GM18520 (cell line): Measurements from ENCODE around the gene DCAF4.
"Not testable (repeated sequence)": the region's sequence is repeated elsewhere in the genome, so short reads cannot be mapped to it uniquely, and the experiment has no call there.

ENCODE experiments used
- ATAC-seq: cut with Tn5 transposase; IDR thresholded peaks from one replicate; pipeline ENCODE4 v1.9.1; 2021; ENCODE audit not compliant: unreplicated experiment

Gene DCAF4

GRCh38 chr14:72929316-72930080 is 3.2 kb downstream of the DCAF4 start:
- ATAC-seq: no peak

DNA sequence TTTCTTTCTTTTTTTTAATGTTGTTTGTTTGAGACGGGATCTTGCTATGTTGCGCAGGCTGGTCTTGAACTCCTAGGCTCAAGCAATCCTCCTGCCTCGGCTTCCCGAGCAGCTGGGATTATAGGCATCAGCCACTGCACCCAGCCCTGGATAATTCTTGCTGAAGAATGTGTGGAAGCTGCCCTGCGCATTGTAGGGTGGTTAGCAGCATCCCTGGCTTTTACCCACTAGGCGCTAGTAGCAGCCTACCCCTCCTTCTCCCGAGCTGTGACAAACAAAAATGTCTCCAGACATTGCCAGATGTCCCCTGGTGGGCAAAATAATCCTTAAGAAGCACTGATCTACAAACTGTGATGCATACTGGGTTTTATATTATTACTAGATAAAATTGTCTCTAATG is 6.6 kb downstream of the DCAF4 start:
- ATAC-seq: no peak

GRCh38 chr14:72939630-72940029 is 13.4 kb downstream of the DCAF4 start:
- no peak for ATAC-seq

GRCh38 chr14:72941286-72941985 is 15.2 kb downstream of the DCAF4 start:
- ATAC-seq: no peak

GRCh38 chr14:72942934-72943333 is 16.7 kb downstream of the DCAF4 start:
- ATAC-seq: no peak

- ATAC-seq: no peak
Observed at GRCh38 chr14:72943876-72944430, 17.7 kb downstream of the DCAF4 start.

DNA sequence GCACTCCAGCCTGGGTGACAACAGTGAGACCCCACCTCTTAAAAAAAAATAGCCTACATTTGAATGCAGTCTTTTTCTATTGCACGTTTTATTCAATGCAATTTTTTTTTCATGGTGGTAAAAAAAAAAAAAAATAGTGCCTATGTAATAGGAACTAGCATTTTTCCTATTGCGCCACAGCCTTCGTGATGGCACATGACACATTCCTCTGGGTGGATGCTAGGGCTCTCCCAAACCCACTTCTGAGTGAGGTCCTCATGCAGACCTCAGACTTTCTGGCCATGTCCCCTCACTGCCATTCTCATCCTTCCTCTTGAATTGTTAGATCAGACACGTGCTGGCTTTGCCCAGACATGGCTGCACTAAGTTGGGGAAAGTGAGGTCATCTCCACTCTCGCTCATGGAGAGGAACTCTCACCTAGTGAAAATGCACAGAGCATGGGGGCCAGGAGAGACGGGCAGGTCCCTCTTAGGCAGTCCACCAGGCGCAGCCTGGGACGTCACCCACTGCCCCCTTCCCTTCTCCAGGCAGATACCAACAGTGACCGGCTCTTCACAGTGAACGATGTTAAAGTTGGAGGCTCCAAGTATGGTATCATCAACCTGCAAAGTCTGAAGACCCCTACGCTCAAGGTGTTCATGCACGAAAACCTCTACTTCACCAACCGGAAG is 19.2 kb downstream of the DCAF4 start:
- no peak for ATAC-seq

- ATAC-seq: no peak
Observed at GRCh38 chr14:72946491-72946890, 20.2 kb downstream of the DCAF4 start.

DNA sequence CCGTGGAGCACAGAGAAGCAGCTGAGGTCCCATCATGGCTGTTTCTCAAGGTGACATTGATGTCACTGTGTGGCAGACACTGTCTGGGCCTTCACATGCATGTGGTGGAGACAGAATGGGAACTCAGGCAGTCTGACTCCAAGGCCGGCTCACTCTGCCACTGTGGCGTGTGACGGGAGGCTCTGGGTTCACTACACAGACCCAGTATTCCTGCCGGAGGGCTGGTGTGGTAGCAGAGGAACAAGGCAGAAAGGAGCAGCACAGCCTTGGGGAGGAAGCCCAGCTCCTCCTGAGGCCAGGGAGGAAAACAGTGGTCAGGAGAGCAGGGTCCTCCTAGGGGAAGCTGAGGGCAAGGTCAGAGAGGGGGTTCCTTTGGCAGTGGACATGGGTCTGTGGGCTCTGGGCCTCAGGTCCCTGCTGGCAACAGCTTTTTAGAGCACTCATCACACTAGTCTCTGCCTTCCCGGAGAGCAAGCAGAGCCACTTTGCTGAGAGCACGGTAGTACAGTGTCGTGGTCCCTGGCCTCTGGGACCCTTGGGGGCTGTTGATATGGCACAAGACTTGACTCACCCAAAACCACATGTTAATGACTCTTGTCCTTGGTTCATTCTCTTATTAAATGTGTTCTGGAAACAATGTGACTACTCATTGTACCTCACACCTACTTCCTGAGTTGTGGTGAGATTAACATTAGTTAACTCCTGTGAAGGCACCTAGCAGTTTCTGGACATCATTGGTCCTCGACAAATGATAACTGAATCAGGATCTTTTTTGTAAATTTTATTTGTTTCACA is 21.3 kb downstream of the DCAF4 start:
- ATAC-seq: no peak

- no peak for ATAC-seq
Observed at GRCh38 chr14:72948481-72949138, 22.3 kb downstream of the DCAF4 start.

GRCh38 chr14:72952171-72952570 is 25.9 kb downstream of the DCAF4 start:
- ATAC-seq: no peak

- not testable (repeated sequence) for ATAC-seq
Observed at GRCh38 chr14:72956741-72957140, 30.5 kb downstream of the DCAF4 start.

- ATAC-seq: no peak
Observed at GRCh38 chr14:72957213-72957612, 30.9 kb downstream of the DCAF4 start.

DNA sequence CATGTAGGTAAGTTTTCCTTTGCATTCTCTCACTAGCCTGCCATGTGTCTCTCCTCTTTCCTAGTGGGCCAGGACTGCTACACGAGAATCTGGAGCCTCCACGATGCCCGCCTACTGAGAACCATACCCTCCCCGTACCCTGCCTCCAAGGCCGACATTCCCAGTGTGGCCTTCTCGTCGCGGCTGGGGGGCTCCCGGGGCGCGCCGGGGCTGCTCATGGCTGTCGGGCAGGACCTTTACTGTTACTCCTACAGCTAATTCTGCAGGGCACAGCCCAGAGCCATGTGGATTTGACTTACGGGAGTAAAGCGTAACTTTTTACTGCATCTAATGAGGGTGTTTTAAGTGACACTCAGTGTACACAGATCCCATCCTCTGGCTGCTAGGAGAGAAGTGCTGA is 32.3 kb downstream of the DCAF4 start:
- ATAC-seq: no peak

GRCh38 chr14:72961016-72961415 is 34.8 kb downstream of the DCAF4 start:
- ATAC-seq: not testable (repeated sequence)

- ATAC-seq: no peak
Observed at GRCh38 chr14:72961579-72962335, 35.5 kb downstream of the DCAF4 start.

DNA sequence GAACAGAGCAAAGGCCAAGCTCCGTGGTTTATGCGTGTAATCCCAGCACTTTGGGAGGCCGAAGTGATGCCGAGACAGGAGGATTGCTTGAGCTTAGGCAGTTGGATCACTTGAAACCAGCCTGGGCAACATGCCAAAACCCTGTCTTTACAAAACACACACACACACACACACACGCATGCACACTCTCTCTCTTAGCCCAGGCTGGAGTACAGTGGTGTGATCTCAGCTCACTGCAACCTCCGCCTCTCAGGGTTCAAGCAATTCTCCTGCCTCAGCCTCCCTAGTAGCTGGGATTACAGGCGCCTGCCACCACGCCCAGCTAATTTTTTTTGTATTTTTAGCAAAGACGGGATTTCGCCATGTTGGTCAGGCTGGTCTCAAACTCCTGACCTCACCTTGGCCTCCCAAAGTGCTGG is 36.1 kb downstream of the DCAF4 start:
- ATAC-seq: not testable (repeated sequence)

- ATAC-seq: no peak
Observed at GRCh38 chr14:72962829-72963312, 36.6 kb downstream of the DCAF4 start.

GRCh38 chr14:72965249-72965648 is 39.0 kb downstream of the DCAF4 start:
- no peak for ATAC-seq
